Middle frontal gyrus (tissue), 1 donor: ENCODE measurements around the gene CLMP.
"Not testable (repeated sequence)": the region's sequence is repeated elsewhere in the genome, so short reads cannot be mapped to it uniquely, and the experiment has no call there.

Experiments
- DNase-seq: peaks from one replicate; pipeline ENCODE4 v3.0.0-alpha.2; 2015; ENCODE audit warnings: low spot score; ENCODE audit errors: extremely low spot score

The CLMP gene

DNA sequence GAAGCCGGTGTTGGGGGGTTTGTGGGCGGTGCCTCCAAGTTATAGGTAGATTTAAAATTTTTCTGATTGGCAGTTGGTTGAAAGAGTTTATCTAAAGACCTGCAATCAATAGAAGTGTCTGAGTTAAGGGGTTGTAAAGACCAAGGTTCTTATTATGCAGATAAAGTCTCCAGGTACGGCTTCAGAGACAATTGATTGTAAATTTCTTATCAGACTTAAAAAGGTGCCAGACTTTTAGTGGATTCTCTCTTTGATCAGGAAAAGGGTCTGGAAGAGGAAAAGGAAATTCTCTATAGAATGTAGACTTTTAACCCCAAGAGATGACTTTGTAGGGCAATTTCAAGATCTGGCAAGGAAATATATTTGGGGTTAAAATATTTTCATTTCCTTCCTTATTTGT lies 25.2 kb downstream of the CLMP start:
- DNase-seq, result no peak

DNA sequence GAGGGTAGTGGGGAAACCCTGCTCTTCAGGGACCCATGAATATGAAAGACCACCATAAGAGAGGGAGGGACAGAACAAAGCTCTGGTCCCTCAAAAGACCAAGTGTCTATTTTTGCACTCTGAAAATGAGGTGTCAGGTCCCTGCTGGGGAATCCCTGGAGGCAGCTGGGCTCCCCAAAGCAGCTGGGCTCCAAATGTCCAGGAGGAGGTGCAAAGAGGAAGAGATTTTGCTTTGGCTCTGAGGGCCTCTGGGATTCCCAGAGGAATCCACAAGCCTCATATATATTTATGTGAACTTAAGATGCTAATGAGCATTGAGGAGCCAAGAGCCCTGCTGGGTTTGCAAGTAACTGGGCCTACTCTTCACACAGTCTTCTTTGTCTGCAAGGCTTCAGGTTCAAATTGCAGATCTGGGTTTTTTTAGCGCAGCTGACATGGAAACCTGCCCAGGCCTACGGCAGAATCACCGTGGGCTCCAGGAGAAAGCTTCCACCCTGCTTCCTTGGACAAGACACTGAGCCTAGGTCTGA lies 26.0 kb downstream of the CLMP start:
- no peak for DNase-seq

GRCh38 chr11:123168241-123168640 lies 26.8 kb downstream of the CLMP start:
- no peak for DNase-seq

DNA sequence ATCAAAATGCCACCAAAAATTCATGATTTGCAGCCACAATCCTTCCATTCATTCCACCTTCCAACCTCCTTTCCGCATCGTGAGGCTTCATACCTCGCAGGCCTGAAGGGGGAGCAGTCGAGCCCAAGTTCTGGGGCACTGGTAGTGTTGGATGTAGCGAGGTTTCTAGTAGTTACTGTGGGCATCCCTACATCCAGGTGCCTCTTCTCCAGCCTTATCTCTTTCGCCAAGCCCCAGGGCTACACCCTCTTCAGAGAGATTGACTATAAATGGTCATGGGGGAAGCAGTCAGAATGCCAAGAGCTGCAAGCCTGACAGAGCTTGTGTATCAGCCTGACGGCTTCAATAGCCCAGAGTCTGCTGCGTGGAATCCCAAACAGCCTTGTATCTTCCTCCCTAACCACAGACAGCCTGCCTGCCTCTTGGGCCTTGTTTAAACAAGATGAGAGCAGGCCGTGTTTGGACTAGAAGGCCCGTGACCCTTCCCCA lies 28.9 kb downstream of the CLMP start:
- no peak for DNase-seq

GRCh38 chr11:123164732-123165450 lies 30.2 kb downstream of the CLMP start:
- no peak for DNase-seq

GRCh38 chr11:123163621-123164020 lies 31.4 kb downstream of the CLMP start:
- DNase-seq, result no peak

GRCh38 chr11:123161376-123162030 lies 33.5 kb downstream of the CLMP start:
- no peak for DNase-seq

GRCh38 chr11:123159183-123159857 lies 35.7 kb downstream of the CLMP start:
- DNase-seq, result no peak

- DNase-seq, result no peak
These were observed 36.7 kb downstream of the CLMP start for GRCh38 chr11:123158033-123159003.

- no peak for DNase-seq
These were observed 42.1 kb downstream of the CLMP start for GRCh38 chr11:123152951-123153350.

DNA sequence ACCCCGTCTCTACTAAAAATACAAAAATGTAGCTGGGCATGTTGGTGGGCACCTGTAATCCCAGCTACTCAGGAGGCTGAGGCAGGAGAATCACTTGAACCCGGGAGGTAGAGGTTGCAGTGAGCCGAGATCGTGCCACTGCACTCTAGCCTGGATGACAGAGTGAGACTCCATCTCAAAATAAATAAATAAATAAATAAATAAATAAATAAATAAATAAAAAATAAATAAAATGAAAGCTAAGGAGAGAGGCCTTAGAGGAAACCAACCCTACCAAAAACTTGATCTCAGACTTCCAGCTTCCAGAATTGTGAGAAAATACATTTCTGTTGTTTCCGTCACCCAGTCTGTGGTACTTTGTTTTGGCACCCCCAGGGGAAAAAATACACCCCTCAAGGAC lies 42.7 kb downstream of the CLMP start:
- DNase-seq, result not testable (repeated sequence)

DNA sequence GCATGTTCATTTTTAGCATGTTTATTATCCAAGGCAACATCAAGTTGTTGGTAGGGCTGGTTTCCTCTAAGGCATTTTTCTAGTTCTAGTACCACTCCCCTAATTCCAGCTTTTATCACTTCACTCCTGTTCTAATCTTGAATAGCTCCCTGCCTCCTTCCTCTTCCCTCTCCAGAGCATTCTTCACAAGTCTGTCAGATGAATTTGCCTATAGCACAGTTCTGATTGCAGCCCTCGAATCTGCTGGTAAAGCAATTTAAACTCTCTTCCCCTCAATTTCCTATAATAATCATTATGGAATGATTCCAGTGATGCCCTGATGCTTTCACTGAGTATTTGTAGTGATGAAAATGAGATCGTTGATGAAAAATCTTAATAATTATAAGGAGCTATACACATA lies 43.3 kb downstream of the CLMP start:
- DNase-seq, result no peak

- DNase-seq, result no peak
These were observed 43.7 kb downstream of the CLMP start for GRCh38 chr11:123151366-123151765.

GRCh38 chr11:123150882-123151281 lies 44.2 kb downstream of the CLMP start:
- no peak for DNase-seq

- no peak for DNase-seq
These were observed 46.1 kb downstream of the CLMP start for GRCh38 chr11:123148965-123149364.

DNA sequence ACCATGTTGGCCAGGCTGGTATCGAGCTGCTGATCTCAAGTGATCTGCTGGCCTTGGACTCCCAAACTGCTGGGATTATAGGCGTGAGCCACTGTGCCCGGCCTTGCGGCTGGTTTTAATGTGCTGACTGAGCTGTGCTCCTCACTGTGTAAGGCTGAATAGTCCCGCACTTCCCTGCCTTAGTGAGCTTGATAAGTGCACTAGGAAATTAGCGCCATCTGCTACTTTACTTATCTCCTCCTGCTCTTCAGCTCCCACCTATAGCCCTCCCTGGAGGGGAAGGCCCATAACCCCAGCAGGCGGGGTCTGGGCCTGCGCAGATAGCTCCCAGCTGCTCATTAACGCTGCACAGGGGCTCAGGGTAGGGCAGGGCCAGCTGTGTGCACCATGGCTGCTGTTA lies 49.4 kb downstream of the CLMP start:
- DNase-seq, result no peak

GRCh38 chr11:123145220-123145619 lies 49.8 kb downstream of the CLMP start:
- DNase-seq, result no peak

DNA sequence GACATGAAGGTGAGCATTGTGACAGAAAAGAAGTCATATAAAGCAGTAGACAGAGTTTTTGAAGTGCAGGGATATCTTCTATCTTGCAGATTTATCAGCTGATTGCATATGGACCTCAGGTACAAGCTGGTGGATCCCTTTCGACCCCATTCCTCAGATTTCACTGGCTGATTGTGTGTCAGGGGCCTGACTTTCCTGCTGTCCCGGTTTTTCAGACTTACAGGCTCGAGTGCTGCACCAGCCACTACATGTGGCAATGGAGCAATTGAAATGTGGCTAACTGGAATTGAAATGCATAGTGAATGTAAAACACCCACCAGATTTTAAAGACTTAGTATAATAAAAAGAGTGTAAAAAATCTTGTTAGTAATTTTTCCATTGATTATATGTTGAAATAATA lies 50.3 kb downstream of the CLMP start:
- DNase-seq, result no peak

DNA sequence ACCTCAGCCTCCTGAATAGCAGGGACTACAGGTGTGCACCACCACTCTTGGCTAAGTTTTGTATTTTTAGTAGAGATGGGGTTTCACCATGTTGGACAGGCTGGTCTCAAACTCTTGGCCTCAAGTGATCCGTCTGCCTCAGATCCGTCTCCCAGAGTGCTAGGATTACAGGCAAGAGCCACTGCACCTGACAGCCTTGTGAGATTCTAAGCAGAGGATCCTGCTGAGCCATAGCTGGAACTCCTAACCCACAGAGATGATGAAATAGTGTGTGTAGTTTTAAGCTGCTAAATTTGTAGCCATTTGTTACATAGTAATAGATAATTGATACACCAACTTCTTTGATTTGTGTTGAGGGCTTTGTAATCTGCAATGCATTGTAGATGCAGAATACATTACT lies 51.1 kb downstream of the CLMP start:
- DNase-seq, result no peak

DNA sequence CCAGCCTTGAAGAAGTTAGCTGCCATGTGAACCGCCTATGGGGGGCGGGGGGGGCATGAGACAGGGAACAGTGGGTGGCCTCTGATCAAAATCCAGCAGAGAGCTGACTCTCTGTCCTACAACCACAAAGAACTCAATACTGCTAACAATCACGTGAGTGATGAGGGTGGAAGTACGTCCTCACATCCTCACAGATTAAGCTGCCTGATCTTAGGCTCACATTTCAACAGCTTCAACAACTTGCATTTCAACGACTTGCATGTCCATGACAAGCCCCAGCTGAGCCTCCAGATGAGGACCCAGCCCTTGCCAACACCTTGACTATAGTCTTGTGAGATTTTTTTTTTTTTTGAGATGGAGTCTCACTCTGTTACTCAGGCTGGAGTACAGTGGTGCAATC lies 51.6 kb downstream of the CLMP start:
- no peak for DNase-seq

DNA sequence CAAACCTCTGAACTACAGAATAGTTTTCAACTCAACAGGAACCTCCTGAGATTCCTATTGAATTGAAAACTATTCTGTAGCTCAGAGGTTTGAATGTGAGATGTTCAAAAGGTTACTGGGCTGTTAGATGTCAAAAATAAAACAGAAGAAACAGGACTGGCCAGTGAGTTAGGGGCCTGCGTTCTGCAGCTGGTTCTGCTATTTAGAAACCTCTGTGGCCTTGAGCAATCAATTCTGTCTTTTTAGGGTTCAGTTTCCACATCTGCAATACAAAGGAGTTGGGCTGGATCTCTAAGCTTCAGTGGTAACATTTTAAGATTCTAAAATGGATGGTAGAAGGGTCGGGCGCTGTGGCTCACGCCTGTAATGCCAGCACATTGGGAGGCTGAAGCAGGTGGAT lies 55.8 kb downstream of the CLMP start:
- no peak for DNase-seq
